ENCODE measurements around the gene OR14C36. TPM values are rescaled to one million over a fixed set of nuclear protein-coding genes. Genes with fewer than 3 reads are reported as not detected.

The OR14C36 gene
- total RNA-seq, 1 donor from 2014 or later, result not detected

- TF ChIP-seq CTCF (IDR thresholded peaks at IDR 0.05; ENCODE audit: insufficient read depth, low read length, poor library complexity, severe bottlenecking), result no peak
- H3K36me3 ChIP-seq (ENCODE audit: control insufficient read depth, insufficient read depth, low read length), result no peaks in the 10 kb centered on the region
- no peak for DNase-seq (ENCODE audit: low read depth)
- H3K27me3 ChIP-seq (ENCODE audit: control insufficient read depth, insufficient read depth, low read length), result no peaks in the 10 kb centered on the region
- H3K4me3 ChIP-seq (ENCODE audit: low read depth, low read length), result no peak overlapping the region
These were observed 5.1 kb upstream of the OR14C36 start for GRCh38 chr1:248343451-248343850.

- no peak for DNase-seq (ENCODE audit: low read depth)
- no peaks in the 10 kb centered on the region for H3K27me3 ChIP-seq (ENCODE audit: control insufficient read depth, insufficient read depth, low read length)
- no peak for TF ChIP-seq CTCF (IDR thresholded peaks at IDR 0.05; ENCODE audit: insufficient read depth, low read length, poor library complexity, severe bottlenecking)
- H3K36me3 ChIP-seq (ENCODE audit: control insufficient read depth, insufficient read depth, low read length), result no peaks in the 10 kb centered on the region
- H3K4me3 ChIP-seq (ENCODE audit: low read depth, low read length), result no peak overlapping the region
These were observed 10.8 kb downstream of the OR14C36 start for GRCh38 chr1:248359415-248359814.

GRCh38 chr1:248361121-248361715 is 12.6 kb downstream of the OR14C36 start, which contains the start of gene OR2T4:
Gene OR2T4 (plus strand): TSS chr1:248361665. CDS start chr1:248361665, 0 bp downstream.
- H3K36me3 ChIP-seq (ENCODE audit: control insufficient read depth, insufficient read depth, low read length), result no peaks in the 10 kb centered on the region
- DNase-seq (ENCODE audit: low read depth), result no peak
- H3K4me3 ChIP-seq (ENCODE audit: low read depth, low read length), result no peak within 1 kb of the TSS
- no peaks in the 10 kb centered on the region for H3K27me3 ChIP-seq (ENCODE audit: control insufficient read depth, insufficient read depth, low read length)
- TF ChIP-seq CTCF (IDR thresholded peaks at IDR 0.05; ENCODE audit: insufficient read depth, low read length, poor library complexity, severe bottlenecking), result no peak

- H3K36me3 ChIP-seq (ENCODE audit: control insufficient read depth, insufficient read depth, low read length), result no peaks in the 10 kb centered on the region
- no peak overlapping the region for H3K4me3 ChIP-seq (ENCODE audit: low read depth, low read length)
- DNase-seq (ENCODE audit: low read depth), result no peak
- no peaks in the 10 kb centered on the region for H3K27me3 ChIP-seq (ENCODE audit: control insufficient read depth, insufficient read depth, low read length)
- no peak for TF ChIP-seq CTCF (IDR thresholded peaks at IDR 0.05; ENCODE audit: insufficient read depth, low read length, poor library complexity, severe bottlenecking)
These were observed 18.0 kb downstream of the OR14C36 start for GRCh38 chr1:248366609-248367008.

GRCh38 chr1:248372394-248372793 is 23.8 kb downstream of the OR14C36 start:
- no peak for DNase-seq (ENCODE audit: low read depth)
- Histone ChIP-seq H3K36me3 (ENCODE audit: control insufficient read depth, insufficient read depth, low read length) (no peaks in the 10 kb centered on the region), H3K27me3 (ENCODE audit: control insufficient read depth, insufficient read depth, low read length) (no peaks in the 10 kb centered on the region), H3K4me3 (ENCODE audit: low read depth, low read length) (no peak overlapping the region)
- no peak for TF ChIP-seq CTCF (IDR thresholded peaks at IDR 0.05; ENCODE audit: insufficient read depth, low read length, poor library complexity, severe bottlenecking)

- TF ChIP-seq CTCF (IDR thresholded peaks at IDR 0.05; ENCODE audit: insufficient read depth, low read length, poor library complexity, severe bottlenecking), result no peak
These were observed 25.2 kb downstream of the OR14C36 start for GRCh38 chr1:248373761-248374160.

More at GRCh38 chr1:248373761-248374160, 25.2 kb downstream of the OR14C36 start:
- Histone ChIP-seq H3K27me3 (ENCODE audit: control insufficient read depth, insufficient read depth, low read length) (no peaks in the 10 kb centered on the region), H3K36me3 (ENCODE audit: control insufficient read depth, insufficient read depth, low read length) (no peaks in the 10 kb centered on the region), H3K4me3 (ENCODE audit: low read depth, low read length) (no peak overlapping the region)
- no peak for DNase-seq (ENCODE audit: low read depth)

Data from kidney epithelial cell (primary cell).